IPS-18c (cell line): Measurements from ENCODE around the gene MED22.

Experiments used
- H3K4me3 ChIP-seq: 2 replicates; pipeline ENCODE4 v1.7.0; 2013; ENCODE audit warnings: low read depth, mild to moderate bottlenecking, low read length, moderate library complexity; ENCODE audit not compliant: insufficient read depth
- H3K9me3 ChIP-seq: one replicate; pipeline ENCODE4 v1.6.1; 2013; ENCODE audit warnings: mild to moderate bottlenecking, low read length, moderate library complexity; ENCODE audit not compliant: control insufficient read depth, insufficient read depth

MED22 gene

GRCh38 chr9:133362359-133363044, 14.6 kb upstream of the MED22 start:
- no peak overlapping the region for H3K4me3 ChIP-seq
- peaks cover 2% of the 10 kb centered on the region for H3K9me3 ChIP-seq

GRCh38 chr9:133361507-133362092, 13.7 kb upstream of the MED22 start:
- H3K9me3 ChIP-seq: peaks cover 2% of the 10 kb centered on the region

GRCh38 chr9:133360400-133361393, 12.8 kb upstream of the MED22 start:
- H3K4me3 ChIP-seq: no peak overlapping the region
- peaks cover 2% of the 10 kb centered on the region for H3K9me3 ChIP-seq

More at GRCh38 chr9:133361507-133362092, 13.7 kb upstream of the MED22 start:
- H3K4me3 ChIP-seq: no peak overlapping the region

GRCh38 chr9:133359399-133360175, 11.7 kb upstream of the MED22 start:
- H3K4me3 ChIP-seq: no peak overlapping the region

GRCh38 chr9:133357656-133358055, 9.7 kb upstream of the MED22 start:
- H3K9me3 ChIP-seq: peaks cover 2% of the 10 kb centered on the region
- peak overlapping the region; percentile 80; the same call in 1 of the 2 replicates for H3K4me3 ChIP-seq

More at GRCh38 chr9:133359399-133360175, 11.7 kb upstream of the MED22 start:
- H3K9me3 ChIP-seq: peaks cover 2% of the 10 kb centered on the region

GRCh38 chr9:133356391-133357091, 8.6 kb upstream of the MED22 start, which contains the start of the genes SURF1 and SURF2:
Gene SURF1, minus strand, starts transcription at chr9:133356487. Its CDS starts 34 bp downstream, at chr9:133356453.
Gene SURF2, plus strand, starts transcription at chr9:133356550. Its CDS starts 43 bp downstream, at chr9:133356593.
- peak within 1 kb of the TSS; percentile 80 for H3K4me3 ChIP-seq
- H3K9me3 ChIP-seq: peaks cover 2% of the 10 kb centered on the region

- peak overlapping the region; percentile 80 for H3K4me3 ChIP-seq
These were observed 8.0 kb upstream of the MED22 start for GRCh38 chr9:133355881-133356357.

GRCh38 chr9:133354766-133355165, 6.8 kb upstream of the MED22 start:
- Histone ChIP-seq H3K9me3 (no peaks in the 10 kb centered on the region), H3K4me3 (no peak overlapping the region)

More at GRCh38 chr9:133355881-133356357, 8.0 kb upstream of the MED22 start:
- H3K9me3 ChIP-seq: peaks cover 2% of the 10 kb centered on the region

GRCh38 chr9:133353548-133353947, 5.6 kb upstream of the MED22 start:
- Histone ChIP-seq H3K4me3 (no peak overlapping the region), H3K9me3 (peaks cover under 1% of the 10 kb centered on the region)

GRCh38 chr9:133352635-133353340, 4.9 kb upstream of the MED22 start:
- H3K9me3 ChIP-seq: peaks cover 2% of the 10 kb centered on the region
- H3K4me3 ChIP-seq: no peak overlapping the region

GRCh38 chr9:133351908-133352634, 4.1 kb upstream of the MED22 start:
- Histone ChIP-seq H3K4me3 (no peak overlapping the region), H3K9me3 (peaks cover 2% of the 10 kb centered on the region)

GRCh38 chr9:133351526-133351907, 3.6 kb upstream of the MED22 start:
- no peak overlapping the region for H3K4me3 ChIP-seq

GRCh38 chr9:133349965-133350616, 2.2 kb upstream of the MED22 start:
- peak overlapping the region; percentile 99; the same call in 1 of the 2 replicates for H3K4me3 ChIP-seq
- peaks cover 2% of the 10 kb centered on the region for H3K9me3 ChIP-seq

More at GRCh38 chr9:133351526-133351907, 3.6 kb upstream of the MED22 start:
- peaks cover 2% of the 10 kb centered on the region for H3K9me3 ChIP-seq

- Histone ChIP-seq H3K4me3 (peak overlapping the region; percentile 99), H3K9me3 (peaks cover 2% of the 10 kb centered on the region)
These were observed 1.0 kb upstream of the MED22 start for GRCh38 chr9:133348718-133349573.
